IPS-18c (cell line): Measurements from ENCODE around the gene INPP5B.
"Not testable (repeated sequence)": the region's sequence is repeated elsewhere in the genome, so short reads cannot be mapped to it uniquely, and the experiment has no call there.

Source experiments
- H3K4me3 ChIP-seq: 2 replicates; pipeline ENCODE4 v1.7.0; 2013; ENCODE audit warnings: low read depth, mild to moderate bottlenecking, low read length, moderate library complexity; ENCODE audit not compliant: insufficient read depth
- H3K9me3 ChIP-seq: one replicate; pipeline ENCODE4 v1.6.1; 2013; ENCODE audit warnings: mild to moderate bottlenecking, low read length, moderate library complexity; ENCODE audit not compliant: control insufficient read depth, insufficient read depth

INPP5B gene

DNA sequence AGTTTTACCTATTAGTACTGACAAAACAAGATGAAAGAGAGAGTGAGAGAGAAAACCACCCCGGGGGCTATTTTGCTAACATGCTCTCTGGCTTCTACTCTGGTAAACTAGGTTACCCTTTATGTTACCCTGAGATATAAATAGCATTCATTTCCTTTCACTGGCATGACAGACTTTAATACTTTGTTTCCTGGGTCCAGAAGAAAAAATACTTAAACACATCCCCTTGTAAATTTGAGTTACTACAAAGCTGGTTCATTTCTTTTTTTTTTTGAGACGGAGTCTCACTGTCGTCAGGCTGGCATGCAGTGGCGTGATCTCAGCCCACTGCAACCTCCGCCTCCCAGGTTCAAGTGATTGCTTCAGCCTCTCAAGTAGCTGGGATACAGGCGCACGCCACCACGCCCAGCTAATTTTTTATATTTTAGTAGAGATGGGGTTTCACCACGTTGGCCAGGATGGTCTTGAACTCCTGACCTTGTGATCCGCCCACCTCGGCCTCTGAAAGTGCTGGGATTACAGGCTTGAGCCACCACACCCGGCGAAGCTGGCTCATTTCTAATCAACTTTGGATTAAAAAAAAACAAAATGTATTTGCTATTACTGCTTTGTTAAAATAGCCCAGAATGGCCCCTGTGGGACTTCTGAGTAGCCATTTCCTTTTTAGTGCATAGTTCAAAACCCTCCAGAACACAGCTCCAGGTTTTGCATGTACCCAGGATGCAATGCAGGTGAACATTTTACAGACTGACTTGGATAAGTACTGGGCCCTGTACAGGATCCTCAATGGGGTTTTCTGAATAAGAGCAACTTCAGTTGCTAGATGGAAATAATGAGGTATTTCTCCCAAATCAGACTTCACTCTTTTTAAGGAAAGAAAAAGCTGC lies 20.6 kb downstream of the INPP5B start:
- H3K9me3 ChIP-seq: no peaks in the 10 kb centered on the region
- H3K4me3 ChIP-seq: no peak overlapping the region

DNA sequence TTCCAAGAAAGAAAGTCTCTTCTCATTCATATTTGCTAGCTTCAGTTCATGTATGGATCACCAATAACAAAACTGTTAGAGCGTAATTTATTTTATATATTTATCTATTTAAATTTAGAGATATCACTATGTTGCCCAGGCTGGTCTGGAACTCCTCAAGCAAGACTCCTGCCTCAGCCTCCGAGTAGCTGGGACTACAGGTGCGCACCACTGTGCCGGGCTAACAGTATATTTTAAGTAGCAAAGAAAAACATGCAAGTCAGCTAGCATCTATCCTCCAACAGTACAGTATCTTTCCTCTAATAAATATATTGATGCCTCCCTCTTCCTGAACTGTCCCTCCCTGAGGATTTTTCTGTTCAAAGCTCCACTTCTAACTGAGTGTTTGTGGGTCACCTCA lies 21.5 kb downstream of the INPP5B start:
- Histone ChIP-seq H3K4me3 (no peak overlapping the region), H3K9me3 (no peaks in the 10 kb centered on the region)

DNA sequence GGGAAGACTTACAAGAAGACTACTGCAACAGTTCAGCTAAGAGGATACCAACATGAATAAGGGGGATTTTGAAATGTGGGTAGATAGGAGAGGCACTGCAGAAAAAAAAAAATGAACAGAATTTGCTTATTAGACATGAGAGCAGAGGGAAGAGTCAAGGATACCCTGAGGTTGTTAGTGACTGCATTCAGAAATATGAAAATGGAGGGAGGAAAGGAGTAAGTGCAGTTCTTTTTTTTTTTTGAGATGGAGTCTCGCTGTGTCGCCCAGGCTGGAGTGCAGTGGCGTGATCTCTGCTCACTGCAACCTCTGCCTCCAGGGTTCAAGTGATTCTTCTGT lies 23.3 kb downstream of the INPP5B start:
- H3K4me3 ChIP-seq: no peak overlapping the region
- no peaks in the 10 kb centered on the region for H3K9me3 ChIP-seq

DNA sequence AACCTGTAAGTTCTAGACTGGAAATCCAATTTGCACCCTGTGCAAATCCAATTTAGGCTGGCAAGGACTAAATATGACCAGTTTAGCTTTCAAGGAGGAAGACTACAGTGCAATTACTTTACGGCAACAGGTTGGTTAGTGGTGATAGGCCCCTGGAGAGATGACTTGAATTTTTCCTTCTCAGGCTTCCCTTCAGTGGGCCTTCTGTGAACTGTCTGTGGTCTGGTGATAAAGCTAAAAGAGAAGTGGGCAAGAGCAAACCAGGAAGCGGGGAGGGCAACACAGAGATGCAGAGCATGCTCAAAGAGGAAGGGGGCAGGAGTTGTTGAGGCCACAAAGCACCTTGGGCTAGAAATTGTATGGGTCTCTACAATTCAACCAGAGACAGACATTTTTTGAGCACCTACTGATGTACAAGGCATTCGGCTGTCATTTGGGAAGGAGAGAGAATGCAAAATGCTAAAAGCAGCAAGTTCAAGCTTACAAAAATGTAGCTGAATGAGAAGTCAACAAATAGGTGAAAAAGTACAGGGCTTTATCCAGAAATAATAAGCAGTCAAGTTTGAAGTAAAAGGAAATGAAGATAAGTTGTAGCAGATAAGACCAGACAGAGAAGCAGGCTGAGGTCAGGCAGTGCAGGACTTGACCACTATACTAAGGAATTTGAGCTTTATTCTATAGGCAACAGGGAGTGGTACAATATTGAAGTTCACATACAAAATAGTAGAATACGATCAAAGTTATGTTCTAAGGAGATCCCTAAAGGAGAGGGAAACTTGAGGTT lies 23.9 kb downstream of the INPP5B start:
- H3K9me3 ChIP-seq: no peaks in the 10 kb centered on the region
- no peak overlapping the region for H3K4me3 ChIP-seq

DNA sequence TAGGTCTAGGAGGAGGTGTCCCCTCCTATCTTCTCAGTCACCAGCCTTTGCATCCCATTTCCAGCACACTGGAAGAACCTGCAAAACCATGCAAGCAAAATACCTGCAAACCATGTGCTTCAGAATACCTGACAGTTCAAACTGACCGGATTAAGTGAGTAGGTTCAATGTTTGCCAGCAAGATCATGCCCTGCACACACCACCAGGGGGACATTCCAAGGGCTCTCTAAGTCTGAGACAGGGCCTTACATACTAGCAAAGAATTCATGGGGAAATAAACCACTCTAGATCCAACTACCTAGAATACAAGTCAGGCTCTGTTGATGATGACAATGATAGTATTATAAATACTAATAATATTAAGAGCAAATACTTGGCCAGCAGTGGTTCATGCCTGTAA lies 27.6 kb downstream of the INPP5B start:
- no peaks in the 10 kb centered on the region for H3K9me3 ChIP-seq

DNA sequence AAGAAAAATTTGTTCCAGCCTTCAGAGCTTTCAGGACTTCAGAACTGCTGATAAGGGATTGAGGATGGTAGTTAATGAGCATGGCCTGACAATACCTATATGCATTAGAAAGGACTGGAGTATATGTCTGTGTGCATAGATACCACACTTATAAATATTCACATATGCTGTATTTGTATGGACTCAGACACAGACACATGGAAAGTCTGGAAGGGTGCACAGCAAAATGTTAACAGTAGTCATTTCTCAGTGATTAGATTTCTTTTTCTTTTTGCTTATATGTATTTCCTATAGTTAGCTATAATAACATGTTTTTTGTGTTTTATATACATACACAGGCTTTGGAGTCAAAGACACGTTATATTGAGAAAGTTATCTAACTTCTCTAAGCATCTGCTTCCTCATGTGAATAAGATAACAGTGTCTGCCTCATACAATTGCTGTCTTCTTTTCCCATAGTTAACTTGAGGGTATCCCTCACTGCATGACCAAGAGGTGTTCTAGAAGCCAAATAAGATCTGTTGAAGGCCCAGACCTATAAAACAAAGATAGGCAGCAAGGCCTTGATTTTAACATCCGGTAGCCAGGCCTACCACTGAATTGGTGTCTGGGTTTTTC lies 31.3 kb downstream of the INPP5B start:
- no peak overlapping the region for H3K4me3 ChIP-seq
- H3K9me3 ChIP-seq: no peaks in the 10 kb centered on the region

More for the DNA sequence above, 27.6 kb downstream of the INPP5B start:
- H3K4me3 ChIP-seq: no peak overlapping the region

DNA sequence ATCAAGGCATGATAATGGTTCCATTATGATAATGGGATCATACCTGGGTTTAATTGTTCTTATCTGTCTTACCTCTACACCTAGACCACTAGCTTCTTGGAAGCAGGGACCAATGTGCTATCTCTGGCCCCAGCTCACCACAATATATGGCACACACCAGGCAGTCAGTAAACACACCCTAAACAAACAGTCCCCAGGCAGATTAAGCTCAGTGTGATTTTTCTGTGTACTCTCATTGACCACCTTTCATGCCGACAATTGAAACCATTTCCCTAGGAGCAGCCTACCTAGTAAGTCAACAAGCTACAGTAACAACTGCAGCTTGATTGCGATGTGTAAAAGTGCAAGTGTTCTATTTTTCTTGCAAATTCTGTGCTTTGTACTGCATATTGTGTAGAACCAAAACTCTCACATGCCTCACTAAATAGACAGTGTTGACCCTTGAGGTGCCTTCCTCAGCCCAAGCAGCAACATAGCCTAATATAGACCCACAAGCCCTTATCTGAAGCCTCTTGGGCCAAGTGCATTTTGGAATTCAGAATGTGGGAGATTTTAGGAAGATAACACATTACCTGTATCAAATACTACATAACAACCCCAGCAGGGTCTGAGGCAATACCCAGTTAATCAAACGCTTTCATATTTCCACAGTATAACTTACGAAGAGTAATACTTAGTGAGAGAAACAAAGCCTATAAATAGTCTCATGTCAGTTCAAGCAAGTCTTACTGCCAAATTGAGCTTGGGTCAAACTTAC lies 32.0 kb downstream of the INPP5B start:
- Histone ChIP-seq H3K9me3 (no peaks in the 10 kb centered on the region), H3K4me3 (no peak overlapping the region)

DNA sequence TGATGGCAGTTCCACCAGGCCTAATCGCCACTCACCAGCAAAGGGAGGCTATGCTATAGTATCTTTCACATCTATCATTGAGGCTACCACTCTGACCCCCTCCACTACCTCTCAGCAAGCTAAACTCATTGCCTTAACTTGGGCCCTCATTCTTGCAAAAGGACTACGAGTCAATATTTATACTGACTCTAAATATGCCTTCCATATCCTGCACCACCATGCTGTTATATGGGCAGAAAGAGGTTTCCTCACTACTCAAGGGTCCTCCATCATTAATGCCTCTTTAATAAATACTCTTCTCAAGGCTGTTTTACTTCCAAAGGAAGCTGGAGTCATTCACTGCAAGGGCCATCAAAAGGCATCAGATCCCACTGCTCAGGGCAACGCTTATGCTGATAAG lies 35.4 kb downstream of the INPP5B start:
- H3K4me3 ChIP-seq, H3K9me3 ChIP-seq: not testable (repeated sequence)

DNA sequence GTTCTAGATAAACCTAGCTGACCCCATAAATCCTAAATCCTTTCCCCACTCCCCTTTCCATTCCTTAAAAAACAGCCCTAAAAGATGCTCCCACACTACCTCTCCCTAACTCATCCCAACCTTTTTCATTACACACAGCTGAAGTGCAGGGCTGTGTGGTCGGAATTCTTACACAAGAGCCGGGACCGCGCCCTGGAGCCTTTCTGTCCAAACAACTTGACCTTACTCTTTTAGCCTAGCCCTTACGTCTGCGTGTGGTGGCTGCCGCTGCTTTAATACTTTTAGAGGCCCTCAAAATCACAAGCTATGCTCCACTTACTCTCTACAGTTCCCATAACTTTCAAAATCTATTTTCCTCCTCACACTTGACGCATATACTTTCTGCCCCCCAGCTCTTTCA lies 36.0 kb downstream of the INPP5B start:
- not testable (repeated sequence) for H3K9me3 ChIP-seq, H3K4me3 ChIP-seq

DNA sequence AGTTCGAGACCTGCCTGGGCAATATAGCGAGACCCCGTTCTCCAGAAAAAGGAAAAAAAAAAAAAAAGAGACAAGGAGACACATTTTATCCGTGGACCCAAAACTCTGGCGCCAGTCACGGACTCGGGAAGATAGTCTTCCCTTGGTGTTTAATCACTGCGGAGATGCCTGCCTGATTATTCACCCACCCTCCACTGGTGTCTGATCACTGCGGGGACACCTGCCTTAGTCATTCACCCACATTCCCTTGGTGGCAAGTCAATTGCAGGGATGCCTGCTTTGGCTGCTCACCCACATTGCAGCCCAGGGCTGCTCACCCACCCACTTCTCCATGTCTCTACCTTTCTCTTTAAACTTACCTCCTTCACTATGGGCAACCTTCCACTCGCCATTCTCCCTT lies 38.3 kb downstream of the INPP5B start:
- H3K4me3 ChIP-seq, H3K9me3 ChIP-seq: not testable (repeated sequence)

DNA sequence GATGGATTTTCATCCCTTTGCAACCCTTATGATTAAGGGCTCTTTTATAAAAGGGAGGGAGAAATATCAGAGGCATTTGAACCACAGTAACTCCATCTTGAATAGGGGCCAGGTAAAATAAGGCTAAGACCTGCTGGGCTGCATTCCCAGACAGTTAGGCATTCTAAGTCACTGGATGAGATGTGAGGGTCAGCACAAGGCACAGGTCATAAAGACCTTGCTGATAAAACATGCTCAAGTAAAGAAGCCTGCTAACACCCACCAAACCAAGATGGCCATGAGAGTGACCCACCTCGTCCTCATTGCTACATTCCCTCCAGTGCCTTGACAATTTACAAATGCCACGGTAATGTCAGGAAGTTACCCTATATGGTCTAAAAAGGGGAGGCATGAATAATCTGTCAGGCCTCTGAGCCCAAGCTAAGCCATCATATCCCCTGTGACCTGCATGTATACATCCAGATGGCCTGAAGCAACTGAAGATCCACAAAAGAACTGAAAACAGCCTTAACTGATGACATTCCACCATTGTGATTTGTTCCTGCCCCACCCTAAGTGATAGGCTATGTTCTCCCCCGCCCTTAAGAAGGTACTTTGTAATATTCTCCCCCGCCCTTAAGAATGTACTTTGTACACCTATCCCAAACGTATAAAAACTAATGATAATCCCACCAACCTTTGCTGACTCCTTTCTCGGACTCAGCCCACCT lies 39.3 kb downstream of the INPP5B start:
- H3K4me3 ChIP-seq, H3K9me3 ChIP-seq: not testable (repeated sequence)

DNA sequence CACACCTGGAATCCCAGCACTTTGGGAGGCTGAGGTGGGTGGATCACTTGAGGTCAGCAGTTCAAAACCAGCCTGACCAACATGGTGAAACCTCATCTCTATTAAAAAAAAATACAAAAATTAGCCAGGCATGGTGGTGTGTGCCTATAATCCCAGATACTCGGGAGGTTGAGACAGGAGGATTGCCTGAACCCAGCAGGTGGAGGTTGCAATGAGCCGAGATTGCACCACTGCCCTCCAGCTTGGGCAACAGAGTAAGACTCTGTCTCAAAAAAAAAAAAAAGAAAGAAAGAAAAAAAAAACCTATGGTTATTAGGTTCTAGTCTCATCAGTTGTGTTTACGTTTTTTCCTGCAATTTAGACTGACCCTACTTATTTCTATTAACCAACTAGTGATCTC lies 40.3 kb downstream of the INPP5B start:
- H3K4me3 ChIP-seq, H3K9me3 ChIP-seq: not testable (repeated sequence)

DNA sequence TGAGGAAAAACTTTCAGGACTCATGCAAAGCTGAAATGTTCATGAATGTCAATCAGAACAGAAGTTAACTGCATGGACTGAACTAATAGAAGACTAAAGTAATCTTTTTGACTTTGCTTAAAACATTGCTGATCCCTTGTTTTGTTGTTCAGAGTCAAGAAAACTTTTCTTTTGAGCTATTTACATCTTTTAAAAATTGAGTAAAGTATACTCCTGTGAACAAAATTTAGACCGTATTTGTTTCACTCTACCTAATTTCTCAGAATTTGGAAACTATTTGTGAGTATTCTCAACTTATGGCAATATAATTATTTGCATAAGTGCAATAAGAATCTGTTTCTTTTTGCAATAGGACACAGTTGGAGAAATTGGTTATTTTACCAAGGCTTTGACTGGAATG lies 41.1 kb downstream of the INPP5B start:
- no peak overlapping the region for H3K4me3 ChIP-seq
- peaks cover 4% of the 10 kb centered on the region for H3K9me3 ChIP-seq

DNA sequence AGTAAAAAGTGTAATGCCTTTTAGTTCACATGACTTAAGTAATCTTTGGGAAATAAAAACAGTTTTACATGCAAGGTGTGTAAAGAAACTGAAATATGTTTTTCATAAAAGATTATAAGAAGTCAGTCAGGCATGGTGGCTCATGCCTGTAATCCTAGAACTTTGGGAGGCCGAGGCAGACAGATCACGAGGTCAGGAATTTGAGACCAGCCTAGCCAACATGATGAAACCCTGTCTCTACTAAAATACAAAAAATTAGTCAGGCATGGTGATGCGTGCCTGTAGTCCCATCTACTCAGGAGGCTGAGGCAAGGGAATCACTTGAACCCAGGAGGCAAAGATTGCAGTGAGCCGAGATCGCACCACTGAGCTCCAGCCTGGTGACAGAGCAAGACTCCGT lies 42.9 kb downstream of the INPP5B start:
- H3K4me3 ChIP-seq, H3K9me3 ChIP-seq: not testable (repeated sequence)

DNA sequence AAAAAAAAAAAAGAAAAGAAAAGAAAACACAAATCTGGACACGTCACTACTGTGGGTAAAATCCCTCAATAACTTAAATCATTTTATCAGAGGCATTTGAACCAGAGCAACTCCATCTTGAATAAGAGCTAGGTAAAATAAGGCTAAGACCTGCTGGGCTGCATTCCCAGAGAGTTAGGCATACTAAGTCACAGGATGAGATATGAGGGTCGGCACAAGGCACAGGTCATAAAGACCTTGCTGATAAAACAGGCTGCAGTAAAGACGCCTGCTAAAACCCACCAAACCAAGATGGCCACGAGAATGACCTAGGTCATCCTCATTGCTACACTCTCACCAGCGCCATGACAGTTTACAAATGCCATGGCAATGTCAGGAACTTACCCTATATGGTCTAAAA lies 43.9 kb downstream of the INPP5B start:
- Histone ChIP-seq H3K4me3 (no peak overlapping the region), H3K9me3 (peaks cover 4% of the 10 kb centered on the region)

DNA sequence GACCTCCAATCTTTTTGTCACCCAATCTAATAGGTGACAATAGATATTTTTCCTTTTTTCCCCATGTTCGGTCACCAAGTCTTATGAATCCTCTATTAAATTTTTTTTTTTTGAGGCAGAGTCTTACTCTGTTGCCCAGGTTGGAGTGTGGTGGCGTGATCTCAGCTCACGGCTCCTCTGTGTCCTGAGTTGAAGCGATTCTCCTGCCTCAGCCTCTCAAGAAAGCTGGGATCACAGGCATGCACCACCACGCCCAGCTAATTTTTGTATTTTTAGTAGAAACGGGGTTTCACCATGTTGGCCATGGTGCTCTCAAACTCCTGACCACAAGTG lies 45.0 kb downstream of the INPP5B start:
- Histone ChIP-seq H3K4me3 (no peak overlapping the region), H3K9me3 (peaks cover 4% of the 10 kb centered on the region)
